ENCODE results near the gene TRPM5. TPM values are rescaled to one million over a fixed set of nuclear protein-coding genes. Genes with fewer than 3 reads are reported as not detected.

The TRPM5 gene
- total and polyA plus RNA-seq, 9 of the 15 experiments (the other 6 are each of a cell fraction or from before 2014, with no cell fraction given), result not detected

DNA sequence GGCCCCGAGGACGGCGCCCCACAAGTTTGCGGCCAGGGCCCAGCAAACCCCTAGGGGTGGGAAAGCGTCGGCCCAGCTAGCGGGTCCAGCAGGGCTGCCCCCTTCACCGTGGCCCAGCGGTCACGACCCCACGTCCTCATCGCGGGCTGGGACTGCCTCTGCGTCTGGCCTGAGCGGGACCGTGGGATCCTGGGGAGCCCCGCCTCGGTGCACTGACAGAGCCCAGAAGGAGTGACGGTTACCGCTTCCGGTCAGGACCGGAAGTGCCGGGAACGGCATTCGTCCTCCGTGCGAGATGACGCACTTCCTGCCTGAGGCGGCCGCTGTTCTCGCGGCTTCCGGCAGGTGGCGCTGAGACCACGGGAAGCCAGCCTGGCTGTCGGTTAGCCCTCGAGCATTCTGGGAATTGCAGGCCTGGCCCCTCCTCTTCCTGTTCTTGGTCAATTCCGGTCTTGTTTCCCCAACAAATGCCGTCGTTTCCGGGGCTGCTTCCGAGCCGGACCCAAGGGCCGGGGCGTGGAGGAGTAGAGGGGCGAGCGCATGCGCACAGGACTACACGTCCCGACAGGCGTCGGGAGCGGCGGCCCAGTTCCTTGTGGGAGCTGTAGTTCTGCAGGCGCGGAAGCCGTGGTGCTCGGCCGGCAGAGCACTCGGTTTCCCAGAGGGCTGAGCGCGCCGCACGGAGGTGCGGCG lies 44.1 kb downstream of the TRPM5 start, which contains the start of gene TSSC4 (continued):
- TF ChIP-seq, protein P1, sequence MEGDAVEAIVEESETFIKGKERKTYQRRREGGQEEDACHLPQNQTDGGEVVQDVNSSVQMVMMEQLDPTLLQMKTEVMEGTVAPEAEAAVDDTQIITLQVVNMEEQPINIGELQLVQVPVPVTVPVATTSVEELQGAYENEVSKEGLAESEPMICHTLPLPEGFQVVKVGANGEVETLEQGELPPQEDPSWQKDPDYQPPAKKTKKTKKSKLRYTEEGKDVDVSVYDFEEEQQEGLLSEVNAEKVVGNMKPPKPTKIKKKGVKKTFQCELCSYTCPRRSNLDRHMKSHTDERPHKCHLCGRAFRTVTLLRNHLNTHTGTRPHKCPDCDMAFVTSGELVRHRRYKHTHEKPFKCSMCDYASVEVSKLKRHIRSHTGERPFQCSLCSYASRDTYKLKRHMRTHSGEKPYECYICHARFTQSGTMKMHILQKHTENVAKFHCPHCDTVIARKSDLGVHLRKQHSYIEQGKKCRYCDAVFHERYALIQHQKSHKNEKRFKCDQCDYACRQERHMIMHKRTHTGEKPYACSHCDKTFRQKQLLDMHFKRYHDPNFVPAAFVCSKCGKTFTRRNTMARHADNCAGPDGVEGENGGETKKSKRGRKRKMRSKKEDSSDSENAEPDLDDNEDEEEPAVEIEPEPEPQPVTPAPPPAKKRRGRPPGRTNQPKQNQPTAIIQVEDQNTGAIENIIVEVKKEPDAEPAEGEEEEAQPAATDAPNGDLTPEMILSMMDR (IDR thresholded peaks at IDR 0.05 in 2 of 3, conservative IDR thresholded peaks at IDR 0.05 in 1 of 3; ENCODE audit: insufficient read depth in 2 of 3, low read depth in 1 of 3, low read length in 3 of 3), result peak; percentile 95 to 99 (median 99)
- TF ChIP-seq CHCHD3 (CRISPR knock-in tag; IDR thresholded peaks at IDR 0.05) (peak; percentile 49; the same call in 1 of the 2 replicates), ZNF644 (tag; IDR thresholded peaks at IDR 0.05; ENCODE audit: low read depth) (peak; percentile 95), PHF20 (IDR thresholded peaks at IDR 0.05; ENCODE audit: partially characterized antibody) (peak; percentile 73), RB1 (IDR thresholded peaks at IDR 0.05; ENCODE audit: low read depth) (peak; percentile 70), SIN3B (IDR thresholded peaks at IDR 0.05; ENCODE audit: low read depth) (peak; percentile 65), ILF3 (IDR thresholded peaks at IDR 0.05; ENCODE audit: borderline replicate concordance) (peak; percentile 59; the same call in 1 of the 2 replicates), ZBTB7A (IDR thresholded peaks at IDR 0.05; ENCODE audit: borderline replicate concordance, control insufficient read depth, low read depth, low read length) (peak; percentile 29; the same call in 1 of the 2 replicates), POLR2G (IDR thresholded peaks at IDR 0.05; ENCODE audit: low read depth, low read length) (peak; percentile 89), FOXK1 (CRISPR knock-in tag; IDR thresholded peaks at IDR 0.05; ENCODE audit: borderline replicate concordance) (peak; percentile 60; the same call in 1 of the 2 replicates)
- TF ChIP-seq, protein P2, sequence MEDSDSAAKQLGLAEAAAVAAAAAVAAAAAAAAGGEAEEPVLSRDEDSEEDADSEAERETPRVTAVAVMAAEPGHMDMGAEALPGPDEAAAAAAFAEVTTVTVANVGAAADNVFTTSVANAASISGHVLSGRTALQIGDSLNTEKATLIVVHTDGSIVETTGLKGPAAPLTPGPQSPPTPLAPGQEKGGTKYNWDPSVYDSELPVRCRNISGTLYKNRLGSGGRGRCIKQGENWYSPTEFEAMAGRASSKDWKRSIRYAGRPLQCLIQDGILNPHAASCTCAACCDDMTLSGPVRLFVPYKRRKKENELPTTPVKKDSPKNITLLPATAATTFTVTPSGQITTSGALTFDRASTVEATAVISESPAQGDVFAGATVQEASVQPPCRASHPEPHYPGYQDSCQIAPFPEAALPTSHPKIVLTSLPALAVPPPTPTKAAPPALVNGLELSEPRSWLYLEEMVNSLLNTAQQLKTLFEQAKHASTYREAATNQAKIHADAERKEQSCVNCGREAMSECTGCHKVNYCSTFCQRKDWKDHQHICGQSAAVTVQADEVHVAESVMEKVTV (CRISPR knock-in tag; IDR thresholded peaks at IDR 0.05), result peak; percentile 39; the same call in 1 of the 2 replicates
- TF ChIP-seq, protein P3, sequence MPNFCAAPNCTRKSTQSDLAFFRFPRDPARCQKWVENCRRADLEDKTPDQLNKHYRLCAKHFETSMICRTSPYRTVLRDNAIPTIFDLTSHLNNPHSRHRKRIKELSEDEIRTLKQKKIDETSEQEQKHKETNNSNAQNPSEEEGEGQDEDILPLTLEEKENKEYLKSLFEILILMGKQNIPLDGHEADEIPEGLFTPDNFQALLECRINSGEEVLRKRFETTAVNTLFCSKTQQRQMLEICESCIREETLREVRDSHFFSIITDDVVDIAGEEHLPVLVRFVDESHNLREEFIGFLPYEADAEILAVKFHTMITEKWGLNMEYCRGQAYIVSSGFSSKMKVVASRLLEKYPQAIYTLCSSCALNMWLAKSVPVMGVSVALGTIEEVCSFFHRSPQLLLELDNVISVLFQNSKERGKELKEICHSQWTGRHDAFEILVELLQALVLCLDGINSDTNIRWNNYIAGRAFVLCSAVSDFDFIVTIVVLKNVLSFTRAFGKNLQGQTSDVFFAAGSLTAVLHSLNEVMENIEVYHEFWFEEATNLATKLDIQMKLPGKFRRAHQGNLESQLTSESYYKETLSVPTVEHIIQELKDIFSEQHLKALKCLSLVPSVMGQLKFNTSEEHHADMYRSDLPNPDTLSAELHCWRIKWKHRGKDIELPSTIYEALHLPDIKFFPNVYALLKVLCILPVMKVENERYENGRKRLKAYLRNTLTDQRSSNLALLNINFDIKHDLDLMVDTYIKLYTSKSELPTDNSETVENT (CRISPR knock-in tag; IDR thresholded peaks at IDR 0.05), result peak; percentile 91
- TF ChIP-seq, protein P4, sequence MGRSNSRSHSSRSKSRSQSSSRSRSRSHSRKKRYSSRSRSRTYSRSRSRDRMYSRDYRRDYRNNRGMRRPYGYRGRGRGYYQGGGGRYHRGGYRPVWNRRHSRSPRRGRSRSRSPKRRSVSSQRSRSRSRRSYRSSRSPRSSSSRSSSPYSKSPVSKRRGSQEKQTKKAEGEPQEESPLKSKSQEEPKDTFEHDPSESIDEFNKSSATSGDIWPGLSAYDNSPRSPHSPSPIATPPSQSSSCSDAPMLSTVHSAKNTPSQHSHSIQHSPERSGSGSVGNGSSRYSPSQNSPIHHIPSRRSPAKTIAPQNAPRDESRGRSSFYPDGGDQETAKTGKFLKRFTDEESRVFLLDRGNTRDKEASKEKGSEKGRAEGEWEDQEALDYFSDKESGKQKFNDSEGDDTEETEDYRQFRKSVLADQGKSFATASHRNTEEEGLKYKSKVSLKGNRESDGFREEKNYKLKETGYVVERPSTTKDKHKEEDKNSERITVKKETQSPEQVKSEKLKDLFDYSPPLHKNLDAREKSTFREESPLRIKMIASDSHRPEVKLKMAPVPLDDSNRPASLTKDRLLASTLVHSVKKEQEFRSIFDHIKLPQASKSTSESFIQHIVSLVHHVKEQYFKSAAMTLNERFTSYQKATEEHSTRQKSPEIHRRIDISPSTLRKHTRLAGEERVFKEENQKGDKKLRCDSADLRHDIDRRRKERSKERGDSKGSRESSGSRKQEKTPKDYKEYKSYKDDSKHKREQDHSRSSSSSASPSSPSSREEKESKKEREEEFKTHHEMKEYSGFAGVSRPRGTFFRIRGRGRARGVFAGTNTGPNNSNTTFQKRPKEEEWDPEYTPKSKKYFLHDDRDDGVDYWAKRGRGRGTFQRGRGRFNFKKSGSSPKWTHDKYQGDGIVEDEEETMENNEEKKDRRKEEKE (IDR thresholded peaks at IDR 0.05; ENCODE audit: borderline replicate concordance in 1 of 2, control insufficient read depth in 1 of 2, low read depth in 2 of 2, low read length in 1 of 2), result peak in 1 of 2 experiments; percentile 92; a peak in 2 of 4 replicates

Measured in K562 (cell line).